Natural killer cell treated with Interleukin-12 subunit alpha and Interleukin-12 subunit beta and Interleukin-15 and Interleukin-18, amount 100 ng/mL, for 72 hours (primary cell): ENCODE data around the gene EDC3. TPM values are rescaled to one million over a fixed set of nuclear protein-coding genes. Genes with fewer than 3 reads are reported as not detected.
A peak's percentile ranks its signal among the peaks of the same experiment; 100 is the strongest.

Source experiments
- ATAC-seq, 2 donors: fragments of 150-1000 bp; cut with Tn5 transposase in 1 of 2; sonication (Bioruptor Pico), chemical (Tn5 transposase) in 1 of 2; 2 replicates each; pipeline ENCODE4 v1.10.0; 2021
- DNase-seq: peaks from one replicate; pipeline ENCODE4 v3.0.0; 2022; ENCODE audit warnings: low spot score
- H3K27ac Mint-ChIP-seq, 2 donors: 1 replicate in 1 of 2; 2 replicates in 1 of 2; pipeline ENCODE4 v1.8.0; 2022; ENCODE audit warnings: mixed read lengths in 2 of 2, mild to moderate bottlenecking in 1 of 2, moderate library complexity in 1 of 2
- H3K27me3 Mint-ChIP-seq, 2 donors: 1 replicate in 1 of 2; 2 replicates in 1 of 2; pipeline ENCODE4 v1.8.0; 2022; ENCODE audit warnings: mixed read lengths in 2 of 2
- H3K36me3 Mint-ChIP-seq: one replicate; pipeline ENCODE4 v1.8.0; 2022; ENCODE audit warnings: mixed read lengths
- H3K4me1 Mint-ChIP-seq, 2 donors: 1 replicate in 1 of 2; 2 replicates in 1 of 2; pipeline ENCODE4 v1.8.0; 2022; ENCODE audit warnings: low read depth in 2 of 2, mixed read lengths in 2 of 2, mild to moderate bottlenecking in 1 of 2
- H3K4me3 Mint-ChIP-seq: one replicate; pipeline ENCODE4 v1.8.0; 2022; ENCODE audit warnings: mixed read lengths
- H3K9me3 Mint-ChIP-seq: 2 replicates; pipeline ENCODE4 v1.8.0; 2022; ENCODE audit warnings: mixed read lengths
- total RNA-seq, 2 donors: library from RNA; stranded (reverse); gene quantifications; one replicate each; pipeline ENCODE4 v1.2.3, GENCODE V29; 2022

Gene EDC3
- total RNA-seq, 2 donors from 2014 or later, result 69.4 to 73.0 TPM

GRCh38 chr15:74656935-74657535 is 38.8 kb downstream of the EDC3 start:
- no peak overlapping the region for H3K27ac Mint-ChIP-seq
- H3K9me3 Mint-ChIP-seq, result no peaks in the 10 kb centered on the region

GRCh38 chr15:74655424-74655823 is 40.4 kb downstream of the EDC3 start:
- Mint-ChIP-seq H3K36me3 (no peaks in the 10 kb centered on the region), H3K27ac (peak overlapping the region in 1 of 2 donors; percentile 64)

More at GRCh38 chr15:74656935-74657535, 38.8 kb downstream of the EDC3 start:
- H3K36me3 Mint-ChIP-seq, result no peaks in the 10 kb centered on the region
- H3K4me3 Mint-ChIP-seq, result no peak overlapping the region
- H3K27me3 Mint-ChIP-seq, result no peaks in the 10 kb centered on the region
- peaks cover 36 to 41% of the 10 kb centered on the region in 2 donors for H3K4me1 Mint-ChIP-seq
- ATAC-seq (no peak), DNase-seq (no peak)

GRCh38 chr15:74653426-74654102 is 42.3 kb downstream of the EDC3 start:
- Mint-ChIP-seq H3K27ac (peak overlapping the region in 1 of 2 donors; percentile 11), H3K4me1 (peaks cover 42 to 45% of the 10 kb centered on the region in 2 donors), H3K27me3 (no peaks in the 10 kb centered on the region), H3K9me3 (no peaks in the 10 kb centered on the region), H3K36me3 (no peaks in the 10 kb centered on the region), H3K4me3 (no peak overlapping the region)
- DNase-seq, result no peak
- no peak for ATAC-seq

More at GRCh38 chr15:74655424-74655823, 40.4 kb downstream of the EDC3 start:
- DNase-seq (no peak), ATAC-seq (peak; percentile 40 to 71)
- Mint-ChIP-seq H3K4me1 (peaks cover 36 to 41% of the 10 kb centered on the region in 2 donors), H3K27me3 (no peaks in the 10 kb centered on the region), H3K9me3 (no peaks in the 10 kb centered on the region), H3K4me3 (no peak overlapping the region)

- no peaks in the 10 kb centered on the region for H3K36me3 Mint-ChIP-seq
- DNase-seq (no peak), ATAC-seq (no peak)
- H3K27me3 Mint-ChIP-seq, result no peaks in the 10 kb centered on the region
- no peaks in the 10 kb centered on the region for H3K9me3 Mint-ChIP-seq
- H3K4me3 Mint-ChIP-seq, result no peak overlapping the region
- H3K27ac Mint-ChIP-seq, result no peak overlapping the region
- H3K4me1 Mint-ChIP-seq, result peaks cover 33 to 38% of the 10 kb centered on the region in 2 donors
These were observed 44.5 kb downstream of the EDC3 start for GRCh38 chr15:74651242-74651741.

GRCh38 chr15:74648051-74648842 is 47.6 kb downstream of the EDC3 start:
- no peaks in the 10 kb centered on the region for H3K27me3 Mint-ChIP-seq
- H3K4me1 Mint-ChIP-seq, result peaks cover 7 to 19% of the 10 kb centered on the region in 2 donors
- no peaks in the 10 kb centered on the region for H3K36me3 Mint-ChIP-seq
- no peak overlapping the region for H3K27ac Mint-ChIP-seq
- H3K9me3 Mint-ChIP-seq, result no peaks in the 10 kb centered on the region
- ATAC-seq (no peak), DNase-seq (no peak)
- H3K4me3 Mint-ChIP-seq, result no peak overlapping the region

GRCh38 chr15:74646480-74646879 is 49.3 kb downstream of the EDC3 start:
- peaks cover 5 to 15% of the 10 kb centered on the region in 2 donors for H3K4me1 Mint-ChIP-seq
- H3K27me3 Mint-ChIP-seq, result no peaks in the 10 kb centered on the region
- no peaks in the 10 kb centered on the region for H3K9me3 Mint-ChIP-seq
- DNase-seq (no peak), ATAC-seq (no peak)
- H3K4me3 Mint-ChIP-seq, result no peak overlapping the region
- no peaks in the 10 kb centered on the region for H3K36me3 Mint-ChIP-seq
- no peak overlapping the region for H3K27ac Mint-ChIP-seq

- Mint-ChIP-seq H3K9me3 (no peaks in the 10 kb centered on the region), H3K4me3 (no peak overlapping the region), H3K27ac (no peak overlapping the region), H3K27me3 (no peaks in the 10 kb centered on the region), H3K4me1 (peaks cover 0 to 8% of the 10 kb centered on the region in 2 donors), H3K36me3 (no peaks in the 10 kb centered on the region)
- ATAC-seq (no peak), DNase-seq (no peak)
These were observed 52.1 kb downstream of the EDC3 start for GRCh38 chr15:74643665-74644204.

GRCh38 chr15:74642734-74643664 is 52.8 kb downstream of the EDC3 start:
- no peaks in the 10 kb centered on the region for H3K36me3 Mint-ChIP-seq
- no peak overlapping the region for H3K4me3 Mint-ChIP-seq
- DNase-seq (no peak), ATAC-seq (no peak)
- H3K4me1 Mint-ChIP-seq, result peaks cover 3 to 11% of the 10 kb centered on the region in 2 donors
- no peak overlapping the region for H3K27ac Mint-ChIP-seq
- H3K9me3 Mint-ChIP-seq, result no peaks in the 10 kb centered on the region
- no peaks in the 10 kb centered on the region for H3K27me3 Mint-ChIP-seq

GRCh38 chr15:74642348-74642733 is 53.5 kb downstream of the EDC3 start:
- ATAC-seq (no peak), DNase-seq (no peak)
- Mint-ChIP-seq H3K27ac (no peak overlapping the region), H3K27me3 (no peaks in the 10 kb centered on the region), H3K4me1 (peaks cover 5 to 11% of the 10 kb centered on the region in 2 donors), H3K36me3 (no peaks in the 10 kb centered on the region), H3K4me3 (no peak overlapping the region), H3K9me3 (no peaks in the 10 kb centered on the region)

GRCh38 chr15:74641151-74641550 is 54.7 kb downstream of the EDC3 start:
- Mint-ChIP-seq H3K27me3 (no peaks in the 10 kb centered on the region), H3K36me3 (peaks cover 2% of the 10 kb centered on the region), H3K4me3 (no peak overlapping the region), H3K9me3 (no peaks in the 10 kb centered on the region), H3K4me1 (peaks cover 6 to 12% of the 10 kb centered on the region in 2 donors), H3K27ac (peak overlapping the region in 1 of 2 donors; percentile 40)
- DNase-seq, result no peak
- ATAC-seq, result no peak

- H3K27me3 Mint-ChIP-seq, result no peaks in the 10 kb centered on the region
- peaks cover 11 to 21% of the 10 kb centered on the region in 2 donors for H3K4me1 Mint-ChIP-seq
- peaks cover 6% of the 10 kb centered on the region for H3K36me3 Mint-ChIP-seq
- peak overlapping the region in 1 of 2 donors; percentile 31 for H3K27ac Mint-ChIP-seq
- no peak for DNase-seq
- ATAC-seq, result no peak
- H3K9me3 Mint-ChIP-seq, result no peaks in the 10 kb centered on the region
- no peak overlapping the region for H3K4me3 Mint-ChIP-seq
These were observed 58.8 kb downstream of the EDC3 start for GRCh38 chr15:74636984-74637383.

- Mint-ChIP-seq H3K9me3 (no peaks in the 10 kb centered on the region), H3K27me3 (no peaks in the 10 kb centered on the region), H3K4me1 (peaks cover 11 to 23% of the 10 kb centered on the region in 2 donors), H3K4me3 (no peak overlapping the region), H3K36me3 (peaks cover 6% of the 10 kb centered on the region), H3K27ac (peak overlapping the region in 1 of 2 donors; percentile 3)
- ATAC-seq (peak; percentile 78 to 79), DNase-seq (peak; percentile 78)
These were observed 60.6 kb downstream of the EDC3 start for GRCh38 chr15:74635228-74635627.

GRCh38 chr15:74633781-74634180 is 62.0 kb downstream of the EDC3 start:
- peaks cover 11 to 23% of the 10 kb centered on the region in 2 donors for H3K4me1 Mint-ChIP-seq
- peaks cover 6% of the 10 kb centered on the region for H3K36me3 Mint-ChIP-seq
- DNase-seq, result no peak
- no peak for ATAC-seq
- no peaks in the 10 kb centered on the region for H3K27me3 Mint-ChIP-seq
- H3K4me3 Mint-ChIP-seq, result no peak overlapping the region
- H3K9me3 Mint-ChIP-seq, result no peaks in the 10 kb centered on the region
- H3K27ac Mint-ChIP-seq, result no peak overlapping the region
